GM21381 (cell line): Measurements from ENCODE around the gene DOK4.

ENCODE experiments used
- ATAC-seq: cut with Tn5 transposase; IDR thresholded peaks from one replicate; pipeline ENCODE4 v1.9.1; 2021; ENCODE audit warnings: mild to moderate bottlenecking, moderate library complexity; ENCODE audit not compliant: unreplicated experiment

The DOK4 gene

GRCh38 chr16:57478396-57479204 lies 7.7 kb downstream of the DOK4 start:
- ATAC-seq = no peak

GRCh38 chr16:57477531-57478202 lies 8.6 kb downstream of the DOK4 start:
- no peak for ATAC-seq

DNA sequence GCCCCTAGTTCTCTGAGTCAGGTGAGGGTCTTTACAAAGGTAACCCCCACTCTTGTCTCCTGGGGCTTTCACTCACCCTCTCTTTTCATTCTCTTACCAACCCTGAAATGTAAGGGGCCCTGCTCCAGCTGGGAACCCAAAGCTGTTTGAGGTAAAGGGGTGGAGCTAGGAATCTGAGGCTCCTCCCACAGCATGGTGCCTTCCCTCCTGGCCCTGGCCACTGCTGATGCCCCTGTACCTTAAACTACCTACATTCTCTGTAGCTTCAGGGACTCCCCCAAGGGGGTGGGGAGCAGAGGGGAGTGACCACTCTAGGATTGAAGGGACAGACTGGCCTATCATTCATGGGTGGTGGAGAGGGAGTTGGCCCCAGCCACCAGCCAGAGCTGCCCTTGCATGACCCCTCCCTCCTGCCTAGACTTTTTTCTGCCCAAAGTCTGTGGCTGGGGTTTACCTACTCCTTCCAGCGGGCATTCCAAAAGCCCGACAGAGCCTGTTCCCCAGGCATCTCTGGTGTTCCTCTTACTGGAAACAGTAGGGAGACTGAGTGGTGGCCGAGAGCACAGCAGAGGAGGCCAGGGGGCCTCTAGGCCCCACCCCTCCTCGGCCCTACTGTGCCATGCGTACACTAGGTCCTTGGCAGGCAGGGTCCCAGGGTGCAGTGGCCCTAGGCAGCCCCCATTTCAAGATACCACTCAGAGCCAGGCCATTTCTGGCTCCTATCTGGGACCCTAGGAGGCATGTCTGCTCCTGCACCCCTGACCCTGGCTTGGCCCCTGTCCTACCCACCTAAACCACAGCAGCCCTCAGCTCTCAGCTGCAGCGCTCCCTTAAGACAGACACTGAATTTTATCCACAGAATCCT lies 9.5 kb downstream of the DOK4 start:
- ATAC-seq = no peak

DNA sequence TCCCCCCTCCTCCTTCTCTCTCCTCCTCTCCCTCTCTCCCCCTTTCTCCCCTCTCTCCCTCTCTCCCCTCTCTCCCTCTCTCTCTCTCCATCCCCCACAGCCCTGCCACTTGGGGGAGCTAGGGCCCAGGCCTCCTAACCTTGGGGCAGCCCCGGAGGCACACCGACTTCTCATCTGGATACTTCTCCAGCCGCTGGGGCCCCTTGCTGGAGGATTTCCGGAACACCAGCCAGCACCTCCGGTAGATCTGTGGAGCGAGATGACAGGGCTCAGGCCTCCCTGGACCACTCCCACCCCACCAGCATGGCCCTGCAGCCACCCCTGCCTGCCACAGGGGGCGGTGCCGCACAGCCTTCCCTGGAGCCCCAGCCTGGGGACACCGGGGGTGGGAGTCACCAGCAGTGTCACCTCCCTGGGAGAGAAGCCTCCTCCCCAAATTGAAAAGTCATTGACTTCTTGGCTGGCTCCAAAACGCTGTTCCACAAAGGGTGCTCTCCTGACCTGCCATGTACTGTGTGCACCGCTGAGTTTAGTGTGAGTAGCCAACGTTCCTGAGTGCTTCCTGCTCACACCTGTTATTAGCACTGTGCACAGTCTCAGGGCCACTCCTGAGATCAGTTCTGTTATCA lies 10.5 kb downstream of the DOK4 start:
- ATAC-seq = peak; percentile 92

GRCh38 chr16:57474671-57475661 lies 11.3 kb downstream of the DOK4 start:
- no peak for ATAC-seq

DNA sequence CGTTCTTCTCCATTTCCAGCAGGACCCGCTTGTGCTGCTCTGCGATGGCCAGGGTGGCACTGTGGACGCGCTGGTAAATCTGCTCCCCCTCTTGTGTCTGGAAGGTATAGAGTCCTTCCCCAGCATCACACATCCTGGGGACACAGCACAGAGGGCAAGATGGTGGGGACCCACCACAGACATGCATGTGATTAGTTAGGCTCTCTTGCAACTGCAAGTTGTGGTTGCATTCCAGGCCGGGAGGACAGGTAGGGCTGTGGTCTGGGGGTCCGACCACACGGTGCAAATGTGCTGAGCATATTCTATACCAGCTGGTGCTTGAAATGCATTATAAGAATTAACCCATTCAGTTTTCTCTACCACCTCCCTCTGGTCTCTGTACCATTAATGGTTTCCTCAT lies 12.4 kb downstream of the DOK4 start:
- ATAC-seq = no peak

DNA sequence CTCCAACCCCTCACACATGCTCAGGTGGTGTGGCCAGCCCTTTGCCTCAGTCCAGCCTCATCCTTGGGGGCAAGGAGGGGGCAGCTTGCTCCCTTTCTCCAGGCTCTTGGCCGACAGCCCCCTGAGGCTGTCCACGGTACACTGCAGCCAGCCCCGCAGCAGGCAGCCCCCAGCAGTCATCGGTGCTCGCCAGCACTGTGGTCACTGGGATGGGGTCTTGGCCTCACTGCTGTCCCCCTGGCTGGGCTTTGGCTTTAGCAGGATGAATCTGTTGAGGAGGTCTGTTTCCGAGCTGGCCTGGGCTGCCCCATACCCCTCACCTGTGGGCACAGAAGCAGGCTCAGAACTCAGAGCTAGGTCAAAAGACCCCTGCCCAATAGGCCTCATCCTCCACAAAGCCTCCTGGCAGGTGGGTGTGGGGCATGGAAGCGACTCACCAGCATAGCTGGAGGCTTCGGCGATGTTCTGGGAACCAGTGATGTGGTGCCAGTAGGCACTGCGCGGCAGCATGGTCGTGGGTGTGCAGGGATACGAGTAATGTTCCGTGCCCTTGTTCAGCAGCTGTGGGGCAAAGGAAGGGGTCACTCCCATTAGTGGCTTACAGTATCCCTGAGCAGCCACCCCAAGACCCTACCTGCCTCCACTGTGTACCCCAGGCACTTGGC lies 13.0 kb downstream of the DOK4 start:
- no peak for ATAC-seq

GRCh38 chr16:57472665-57473060 lies 13.6 kb downstream of the DOK4 start:
- no peak for ATAC-seq

- ATAC-seq = no peak
Measured at GRCh38 chr16:57471852-57472664, 14.2 kb downstream of the DOK4 start.

DNA sequence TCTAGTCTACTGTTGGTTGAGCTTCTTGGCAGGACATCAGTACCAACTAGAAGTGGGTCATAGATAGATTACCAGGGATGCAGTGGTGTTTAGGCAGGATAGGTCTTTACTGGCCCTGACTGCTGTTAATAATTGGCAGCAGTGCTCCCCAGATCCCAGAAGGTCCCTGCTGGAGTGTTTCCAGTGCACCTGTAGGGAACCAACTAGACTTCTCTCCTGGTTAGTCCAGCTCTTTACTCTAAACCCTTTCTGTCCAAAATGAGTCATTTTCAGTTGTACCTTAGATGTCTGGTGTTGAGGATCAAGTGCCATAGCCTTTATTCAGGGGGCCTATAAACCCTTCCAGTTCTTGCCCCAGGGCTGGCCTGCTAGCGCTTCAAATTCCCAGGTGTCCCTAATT lies 15.1 kb downstream of the DOK4 start:
- ATAC-seq = no peak

DNA sequence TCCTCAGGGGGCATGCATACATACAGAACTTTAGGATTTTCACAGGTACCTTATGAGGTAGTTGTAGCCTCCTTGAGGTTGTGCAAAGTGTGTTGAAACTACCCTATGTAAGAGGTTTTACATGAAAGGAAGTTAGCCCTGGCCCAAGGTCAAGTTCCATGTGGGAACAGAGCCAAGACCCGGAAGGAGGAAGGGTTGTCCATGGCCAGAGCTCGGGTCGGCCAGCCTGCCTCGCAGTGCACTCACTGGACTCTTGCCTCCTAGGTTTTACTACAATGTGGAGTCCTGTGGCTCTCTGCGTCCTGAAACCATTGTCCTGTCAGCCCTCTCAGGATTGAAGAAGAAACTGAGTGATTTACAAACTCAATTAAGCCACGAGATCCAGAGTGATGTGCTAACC lies 15.6 kb downstream of the DOK4 start:
- no peak for ATAC-seq

DNA sequence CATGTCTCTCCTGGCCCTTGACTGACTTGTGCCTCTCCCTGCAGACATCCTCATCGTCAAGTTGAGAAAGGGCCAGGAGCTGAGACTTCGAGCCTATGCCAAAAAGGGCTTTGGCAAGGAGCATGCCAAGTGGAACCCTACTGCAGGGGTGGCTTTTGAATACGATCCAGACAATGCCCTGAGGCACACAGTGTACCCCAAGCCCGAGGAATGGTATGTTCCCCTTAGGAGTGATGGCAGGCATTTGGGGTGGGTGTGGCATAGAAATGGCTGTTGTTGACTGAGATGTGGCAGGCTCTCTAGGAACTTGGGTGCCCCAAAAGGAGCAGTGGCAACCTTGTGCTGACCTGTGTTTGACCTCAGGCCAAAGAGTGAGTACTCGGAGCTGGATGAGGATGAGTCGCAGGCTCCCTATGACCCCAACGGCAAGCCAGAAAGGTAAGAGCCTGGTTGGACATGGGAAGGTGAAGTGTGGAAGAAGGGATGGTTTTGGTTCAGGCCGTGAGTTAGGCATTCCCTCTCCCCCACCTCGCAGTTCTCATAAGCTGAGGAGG lies 16.3 kb downstream of the DOK4 start:
- ATAC-seq = no peak

GRCh38 chr16:57469046-57469445 lies 17.2 kb downstream of the DOK4 start:
- no peak for ATAC-seq

- ATAC-seq = no peak
Measured at GRCh38 chr16:57468346-57468745, 17.9 kb downstream of the DOK4 start.

DNA sequence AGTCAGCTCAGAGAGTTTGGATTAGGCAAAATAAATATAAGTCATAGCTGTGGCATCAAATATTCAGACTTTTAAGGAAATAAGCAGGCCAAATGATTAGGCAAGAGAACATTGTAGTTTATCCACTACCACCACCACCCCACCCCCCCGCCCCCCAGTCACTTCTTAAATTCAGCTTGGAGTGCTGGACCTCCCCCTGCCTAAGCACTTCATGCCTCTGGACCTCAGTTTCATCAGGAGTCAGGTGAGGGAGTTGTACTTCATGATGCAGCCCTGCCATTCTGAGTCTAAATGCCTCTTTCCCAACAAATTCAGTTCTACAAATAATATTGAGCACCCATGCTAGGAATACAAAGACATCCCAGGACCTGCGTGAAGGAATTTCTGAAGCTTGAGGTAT lies 21.8 kb downstream of the DOK4 start:
- ATAC-seq = no peak

- no peak for ATAC-seq
Measured at GRCh38 chr16:57462978-57463362, 23.3 kb downstream of the DOK4 start.

- peak; percentile 95 for ATAC-seq
Measured at GRCh38 chr16:57462209-57462977, 23.9 kb downstream of the DOK4 start, which contains the start of gene POLR2C. TSS of gene POLR2C (plus strand) at chr16:57462679. CDS start at chr16:57462725, 46 bp downstream.
